ENCODE data around the gene ADAM12. TPM values are rescaled to one million over a fixed set of nuclear protein-coding genes. Genes with fewer than 3 reads are reported as not detected.

The ADAM12 gene
- total and polyA plus RNA-seq, 4 donors = 0.03 to 0.33 (median 0.19) TPM

GRCh38 chr10:126068322-126068721, 320.0 kb downstream of the ADAM12 start:
- H3K4me1 ChIP-seq (ENCODE audit: control insufficient read depth in 4 of 4, insufficient read depth in 4 of 4, low read length in 3 of 4) = no peaks in the 10 kb centered on the region

GRCh38 chr10:126066456-126066855, 321.8 kb downstream of the ADAM12 start:
- DNase-seq (ENCODE audit: low spot score) = no peak
- Histone ChIP-seq H3K4me1 (ENCODE audit: control insufficient read depth in 4 of 4, insufficient read depth in 4 of 4, low read length in 3 of 4) (no peaks in the 10 kb centered on the region), H3K27me3 (ENCODE audit: control insufficient read depth in 4 of 4, insufficient read depth in 4 of 4, low read length in 3 of 4) (no peaks in the 10 kb centered on the region), H3K36me3 (ENCODE audit: control insufficient read depth in 4 of 4, insufficient read depth in 3 of 4, low read depth in 1 of 4, low read length in 3 of 4) (no peaks in the 10 kb centered on the region), H3K9me3 (ENCODE audit: control insufficient read depth in 4 of 4, low read length in 3 of 4) (no peaks in the 10 kb centered on the region), H3K4me3 (ENCODE audit: low read depth in 1 of 3, low read length in 3 of 3) (no peak overlapping the region), H3K27ac (ENCODE audit: low read depth in 1 of 2, low read length in 2 of 2) (no peak overlapping the region), H3K9ac (ENCODE audit: low read depth in 1 of 2, low read length in 2 of 2) (no peak overlapping the region)
- WGBS = 78% methylated on average over 10 of the region's 10 CpGs
- no peak for TF ChIP-seq ATF3 (IDR thresholded peaks at IDR 0.05)

More at GRCh38 chr10:126068322-126068721, 320.0 kb downstream of the ADAM12 start:
- Histone ChIP-seq H3K36me3 (ENCODE audit: control insufficient read depth in 4 of 4, insufficient read depth in 3 of 4, low read depth in 1 of 4, low read length in 3 of 4) (no peaks in the 10 kb centered on the region), H3K4me3 (ENCODE audit: low read depth in 1 of 3, low read length in 3 of 3) (no peak overlapping the region), H3K27ac (ENCODE audit: low read depth in 1 of 2, low read length in 2 of 2) (no peak overlapping the region), H3K27me3 (ENCODE audit: control insufficient read depth in 4 of 4, insufficient read depth in 4 of 4, low read length in 3 of 4) (no peaks in the 10 kb centered on the region), H3K9ac (ENCODE audit: low read depth in 1 of 2, low read length in 2 of 2) (no peak overlapping the region), H3K9me3 (ENCODE audit: control insufficient read depth in 4 of 4, low read length in 3 of 4) (no peaks in the 10 kb centered on the region)
- WGBS = 37% methylated on average over 2 of the region's 2 CpGs
- no peak for DNase-seq (ENCODE audit: low spot score)
- TF ChIP-seq ATF3 (IDR thresholded peaks at IDR 0.05) (no peak), JUND (IDR thresholded peaks at IDR 0.05) (no peak), RXRA (IDR thresholded peaks at IDR 0.05) (no peak), YY1 (IDR thresholded peaks at IDR 0.05) (no peak), HNF4A (conservative IDR thresholded peaks at IDR 0.05) (no peak), REST (IDR thresholded peaks at IDR 0.05) (no peak), CTCF (IDR thresholded peaks at IDR 0.05; ENCODE audit: low read depth, low read length, missing input control) (no peak), NR2F2 (IDR thresholded peaks at IDR 0.05) (no peak), FOXA2 (IDR thresholded peaks at IDR 0.05) (no peak), TAF1 (conservative IDR thresholded peaks at IDR 0.05) (no peak), EGR1 (IDR thresholded peaks at IDR 0.05; ENCODE audit: low read depth in 2 of 2) (no peak), GABPA (IDR thresholded peaks at IDR 0.05 in 1 of 2, conservative IDR thresholded peaks at IDR 0.05 in 1 of 2) (no peak), HNF4G (IDR thresholded peaks at IDR 0.05) (no peak), RAD21 (IDR thresholded peaks at IDR 0.05) (no peak), FOXA1 (IDR thresholded peaks at IDR 0.05) (no peak)

All from liver (tissue), 9 donors.